ENCODE measurements around the gene GALNT10.

Gene GALNT10

DNA sequence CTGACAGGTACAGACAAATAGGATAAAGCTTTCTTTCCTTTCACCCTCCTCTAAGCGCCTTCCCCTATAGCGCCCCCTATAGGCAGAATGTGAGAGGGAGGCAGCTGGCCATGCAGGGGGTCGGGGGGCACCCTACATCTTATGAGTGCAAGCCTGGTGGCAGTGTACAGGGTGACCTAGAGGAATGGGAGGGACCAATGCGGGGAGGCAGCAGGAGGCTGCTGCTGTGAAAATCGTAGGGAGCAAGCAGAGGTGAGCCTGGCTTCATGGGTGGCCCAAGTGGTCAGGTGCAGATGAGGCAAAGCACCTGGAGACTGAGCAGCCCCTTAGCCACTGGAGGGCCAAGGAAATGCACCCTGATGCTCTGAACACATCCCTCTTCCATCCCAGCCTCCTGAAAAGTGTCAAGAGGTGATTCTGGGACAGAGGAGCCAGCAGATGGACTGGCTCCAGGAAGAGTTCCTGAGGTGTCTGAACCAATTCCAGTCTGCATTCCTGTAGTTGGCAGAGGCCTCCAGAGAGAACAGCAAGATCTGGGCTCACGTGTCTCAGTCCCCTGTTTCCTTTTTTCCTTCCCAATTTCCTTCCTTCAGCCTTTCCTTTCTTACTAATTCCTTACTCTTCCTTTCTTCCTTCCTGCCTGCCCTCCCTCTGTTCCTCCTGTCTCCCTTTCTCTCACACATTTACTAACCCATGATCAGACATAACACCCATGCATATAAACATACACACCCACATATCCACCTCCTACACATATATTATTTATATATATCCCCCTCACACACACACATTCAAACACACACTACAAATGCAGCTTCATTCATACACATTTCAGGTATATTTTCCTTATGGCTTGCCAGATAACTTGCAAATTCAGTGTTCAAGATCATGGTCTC is 32.8 kb upstream of the GALNT10 start:
- H3K4me3 ChIP-seq (ENCODE audit: low read depth, low read length): no peak overlapping the region

DNA sequence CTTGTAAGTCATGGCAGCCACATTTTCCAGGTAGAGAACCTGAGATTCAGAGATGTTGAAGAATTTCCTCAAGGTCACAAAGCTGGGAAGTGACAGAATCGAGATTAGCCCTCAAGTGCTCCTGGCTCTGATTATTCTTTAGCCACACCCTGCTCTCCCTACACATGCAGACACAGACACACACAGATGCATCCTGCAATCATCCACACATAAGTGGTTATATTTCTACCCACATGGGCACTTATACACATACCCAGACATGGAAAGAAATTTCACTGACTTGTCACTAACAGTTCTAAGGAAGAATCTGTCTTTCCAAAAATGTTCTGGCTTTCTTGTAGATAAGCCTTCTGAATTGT is 32.2 kb upstream of the GALNT10 start:
- H3K4me3 ChIP-seq (ENCODE audit: low read depth, low read length): no peak overlapping the region
- TF ChIP-seq, protein P1, sequence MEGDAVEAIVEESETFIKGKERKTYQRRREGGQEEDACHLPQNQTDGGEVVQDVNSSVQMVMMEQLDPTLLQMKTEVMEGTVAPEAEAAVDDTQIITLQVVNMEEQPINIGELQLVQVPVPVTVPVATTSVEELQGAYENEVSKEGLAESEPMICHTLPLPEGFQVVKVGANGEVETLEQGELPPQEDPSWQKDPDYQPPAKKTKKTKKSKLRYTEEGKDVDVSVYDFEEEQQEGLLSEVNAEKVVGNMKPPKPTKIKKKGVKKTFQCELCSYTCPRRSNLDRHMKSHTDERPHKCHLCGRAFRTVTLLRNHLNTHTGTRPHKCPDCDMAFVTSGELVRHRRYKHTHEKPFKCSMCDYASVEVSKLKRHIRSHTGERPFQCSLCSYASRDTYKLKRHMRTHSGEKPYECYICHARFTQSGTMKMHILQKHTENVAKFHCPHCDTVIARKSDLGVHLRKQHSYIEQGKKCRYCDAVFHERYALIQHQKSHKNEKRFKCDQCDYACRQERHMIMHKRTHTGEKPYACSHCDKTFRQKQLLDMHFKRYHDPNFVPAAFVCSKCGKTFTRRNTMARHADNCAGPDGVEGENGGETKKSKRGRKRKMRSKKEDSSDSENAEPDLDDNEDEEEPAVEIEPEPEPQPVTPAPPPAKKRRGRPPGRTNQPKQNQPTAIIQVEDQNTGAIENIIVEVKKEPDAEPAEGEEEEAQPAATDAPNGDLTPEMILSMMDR (IDR thresholded peaks at IDR 0.05; ENCODE audit: borderline replicate concordance, insufficient read depth, low read depth, low read length): no peak

More for the DNA sequence above, 32.8 kb upstream of the GALNT10 start:
- TF ChIP-seq, protein P1 (IDR thresholded peaks at IDR 0.05; ENCODE audit: borderline replicate concordance, insufficient read depth, low read depth, low read length): peak; percentile 55; the same call in 1 of the 2 replicates

DNA sequence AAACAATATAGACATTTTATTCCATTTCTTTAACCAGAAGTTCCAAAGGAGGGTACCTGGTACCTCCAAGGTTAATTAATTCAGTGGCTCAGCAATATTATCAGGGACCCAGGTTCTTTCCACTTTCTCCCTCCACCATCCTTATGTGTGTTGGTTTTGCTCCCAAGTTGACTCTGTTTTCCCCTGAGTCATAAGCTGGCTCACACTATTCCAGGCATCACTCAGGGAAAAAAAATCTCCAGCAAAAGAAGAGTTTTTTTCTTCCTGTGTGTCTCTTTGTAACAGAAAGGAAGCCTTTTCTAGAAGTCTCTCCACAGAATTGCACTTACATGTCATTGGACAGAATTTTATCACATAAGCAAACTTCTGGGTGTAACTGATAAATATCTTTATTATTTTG is 31.2 kb upstream of the GALNT10 start:
- no peak overlapping the region for H3K4me3 ChIP-seq (ENCODE audit: low read depth, low read length)
- TF ChIP-seq, protein P1 (IDR thresholded peaks at IDR 0.05; ENCODE audit: borderline replicate concordance, insufficient read depth, low read depth, low read length): no peak

DNA sequence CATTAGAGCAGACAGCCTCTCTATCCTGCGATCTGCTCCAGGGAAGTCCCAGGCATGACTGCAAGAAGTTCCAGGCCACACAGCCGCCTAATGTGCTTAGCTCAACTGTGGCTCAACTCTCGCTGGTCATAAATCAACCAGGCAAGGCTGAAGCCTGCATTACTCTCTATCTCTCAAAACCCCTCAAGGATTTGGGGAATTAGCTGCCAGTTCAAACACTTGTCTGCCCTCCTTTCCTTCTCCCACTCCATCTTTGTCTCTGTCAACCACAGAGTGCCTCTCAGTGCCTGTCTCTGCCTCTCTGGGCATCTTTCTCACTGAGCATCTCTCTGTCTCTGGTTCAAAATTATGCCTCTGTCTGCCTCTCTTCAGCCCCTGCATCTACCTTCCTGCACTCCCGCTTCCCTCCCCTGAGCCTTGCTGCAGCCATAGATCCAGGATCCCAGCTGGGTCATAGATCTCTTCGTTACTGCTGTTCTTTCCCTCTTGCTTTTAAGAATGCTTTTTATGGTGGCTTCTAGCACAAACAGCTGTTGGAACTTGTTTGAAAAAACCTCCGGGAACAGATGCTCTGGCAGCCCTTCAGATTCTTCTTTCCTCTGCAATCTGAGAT is 27.9 kb upstream of the GALNT10 start:
- H3K4me3 ChIP-seq (ENCODE audit: low read depth, low read length): no peak overlapping the region
- TF ChIP-seq, protein P1 (IDR thresholded peaks at IDR 0.05; ENCODE audit: borderline replicate concordance, insufficient read depth, low read depth, low read length): no peak

DNA sequence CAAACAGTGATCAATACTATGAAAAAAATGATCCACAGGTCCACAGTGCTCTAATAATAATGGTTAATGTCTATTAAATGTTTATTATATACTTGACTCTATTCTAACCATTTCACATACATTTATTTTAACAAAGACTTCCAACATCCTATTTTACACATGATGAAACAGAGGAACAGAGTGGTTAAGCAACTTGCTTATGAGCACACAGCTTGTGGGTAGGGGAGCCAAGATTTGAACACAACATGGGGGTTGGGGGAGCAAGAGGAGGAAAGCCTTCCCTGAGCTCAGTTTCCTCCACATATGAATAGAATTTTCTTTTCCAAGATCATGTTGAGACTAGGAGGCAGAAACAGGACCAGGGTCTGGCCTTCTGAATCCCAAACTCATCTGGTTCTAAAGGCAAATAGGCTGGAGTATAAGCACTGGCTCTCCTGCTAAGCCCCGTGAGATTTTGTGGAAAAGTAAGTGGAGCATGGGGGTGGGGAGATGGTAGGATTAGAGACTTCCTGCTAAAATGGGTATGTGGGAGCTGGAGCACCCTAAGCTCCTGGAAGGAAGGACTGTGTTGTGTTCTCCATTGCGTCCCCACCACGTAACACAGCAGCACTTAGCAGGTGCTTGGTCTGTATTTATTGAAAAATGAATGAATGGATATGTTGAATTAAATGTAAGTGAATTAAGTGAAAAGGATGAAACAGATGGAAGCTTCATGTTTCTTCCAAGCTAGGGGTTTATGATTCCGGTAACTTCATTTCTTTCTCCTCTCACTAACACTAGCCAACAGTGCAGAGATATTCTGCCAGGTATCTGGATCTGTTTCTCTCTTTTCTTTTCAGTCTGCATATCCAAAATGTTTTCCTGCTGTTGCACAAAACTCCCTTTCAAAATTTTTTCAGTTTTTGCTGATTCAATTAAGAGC is 26.9 kb upstream of the GALNT10 start:
- no peak overlapping the region for H3K4me3 ChIP-seq (ENCODE audit: low read depth, low read length)
- TF ChIP-seq, protein P1 (IDR thresholded peaks at IDR 0.05; ENCODE audit: borderline replicate concordance, insufficient read depth, low read depth, low read length): no peak

DNA sequence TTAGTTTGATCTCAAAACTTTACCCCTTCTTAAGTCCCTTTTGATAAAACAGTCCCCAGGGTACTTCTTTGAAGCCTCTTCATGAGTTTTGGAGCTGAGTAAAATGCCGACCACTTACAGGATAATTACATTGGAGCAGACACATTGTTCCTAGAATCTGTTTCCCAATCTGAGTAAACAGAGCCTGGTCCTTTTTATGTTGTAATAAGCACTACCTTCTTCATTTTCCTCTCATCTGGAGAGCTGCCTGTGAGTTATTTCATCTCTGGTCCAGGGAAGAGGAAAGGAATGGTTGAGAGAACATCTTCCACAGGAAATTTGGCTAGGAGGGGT is 26.3 kb upstream of the GALNT10 start:
- no peak overlapping the region for H3K4me3 ChIP-seq (ENCODE audit: low read depth, low read length)

More for the DNA sequence above, 26.3 kb upstream of the GALNT10 start:
- TF ChIP-seq, protein P1 (IDR thresholded peaks at IDR 0.05; ENCODE audit: borderline replicate concordance, insufficient read depth, low read depth, low read length): no peak

All from GM12875 (cell line).